ENCODE results near the gene ACSF3. TPM values are rescaled to one million over a fixed set of nuclear protein-coding genes. Genes with fewer than 3 reads are reported as not detected.

The ACSF3 gene
- total RNA-seq, 1 experiment from 2014 or later = 36.5 TPM

- in situ Hi-C loops (cut with HindIII; ENCODE audit: low pct_unique_long_range_greater_than_20kb, low sequenced_read_pairs) = no loop called here
- no peak for DNase-seq (ENCODE audit: low read depth)
Observed at GRCh38 chr16:89102041-89102471, 8.4 kb downstream of the ACSF3 start.

- in situ Hi-C loops (cut with HindIII; ENCODE audit: low pct_unique_long_range_greater_than_20kb, low sequenced_read_pairs) = no loop called here
- no peak for DNase-seq (ENCODE audit: low read depth)
Observed at GRCh38 chr16:89102481-89103073, 8.9 kb downstream of the ACSF3 start.

- in situ Hi-C loops (cut with HindIII; ENCODE audit: low pct_unique_long_range_greater_than_20kb, low sequenced_read_pairs) = no loop called here
- DNase-seq (ENCODE audit: low read depth) = no peak
Observed at GRCh38 chr16:89103156-89103555, 9.5 kb downstream of the ACSF3 start.

- in situ Hi-C loops (cut with HindIII; ENCODE audit: low pct_unique_long_range_greater_than_20kb, low sequenced_read_pairs) = no loop called here
- DNase-seq (ENCODE audit: low read depth) = no peak
Observed at GRCh38 chr16:89103781-89104180, 10.1 kb downstream of the ACSF3 start.

- DNase-seq (ENCODE audit: low read depth) = no peak
- in situ Hi-C loops (cut with HindIII; ENCODE audit: low pct_unique_long_range_greater_than_20kb, low sequenced_read_pairs) = no loop called here
Observed at GRCh38 chr16:89104303-89104702, 10.7 kb downstream of the ACSF3 start.

GRCh38 chr16:89104930-89105571 lies 11.4 kb downstream of the ACSF3 start:
- in situ Hi-C loops (cut with HindIII; ENCODE audit: low pct_unique_long_range_greater_than_20kb, low sequenced_read_pairs) = no loop called here

GRCh38 chr16:89105599-89106151 lies 12.0 kb downstream of the ACSF3 start:
- DNase-seq (ENCODE audit: low read depth) = no peak
- in situ Hi-C loops (cut with HindIII; ENCODE audit: low pct_unique_long_range_greater_than_20kb, low sequenced_read_pairs) = no loop called here

More at GRCh38 chr16:89104930-89105571, 11.4 kb downstream of the ACSF3 start:
- no peak for DNase-seq (ENCODE audit: low read depth)

- DNase-seq (ENCODE audit: low read depth) = no peak
- in situ Hi-C loops (cut with HindIII; ENCODE audit: low pct_unique_long_range_greater_than_20kb, low sequenced_read_pairs) = no loop called here
Observed at GRCh38 chr16:89106533-89107202, 13.0 kb downstream of the ACSF3 start.

GRCh38 chr16:89107203-89107582 lies 13.5 kb downstream of the ACSF3 start:
- no peak for DNase-seq (ENCODE audit: low read depth)
- in situ Hi-C loops (cut with HindIII; ENCODE audit: low pct_unique_long_range_greater_than_20kb, low sequenced_read_pairs) = no loop called here

- no peak for DNase-seq (ENCODE audit: low read depth)
- in situ Hi-C loops (cut with HindIII; ENCODE audit: low pct_unique_long_range_greater_than_20kb, low sequenced_read_pairs) = no loop called here
Observed at GRCh38 chr16:89108416-89108815, 14.8 kb downstream of the ACSF3 start.

- DNase-seq (ENCODE audit: low read depth) = no peak
Observed at GRCh38 chr16:89110641-89111040, 17.0 kb downstream of the ACSF3 start.

GRCh38 chr16:89111263-89111662 lies 17.6 kb downstream of the ACSF3 start:
- in situ Hi-C loops (cut with HindIII; ENCODE audit: low pct_unique_long_range_greater_than_20kb, low sequenced_read_pairs) = no loop called here
- no peak for DNase-seq (ENCODE audit: low read depth)

More at GRCh38 chr16:89110641-89111040, 17.0 kb downstream of the ACSF3 start:
- in situ Hi-C loops (cut with HindIII; ENCODE audit: low pct_unique_long_range_greater_than_20kb, low sequenced_read_pairs) = no loop called here

- no peak for DNase-seq (ENCODE audit: low read depth)
- in situ Hi-C loops (cut with HindIII; ENCODE audit: low pct_unique_long_range_greater_than_20kb, low sequenced_read_pairs) = no loop called here
Observed at GRCh38 chr16:89112377-89113151, 18.9 kb downstream of the ACSF3 start.

GRCh38 chr16:89113152-89113547 lies 19.5 kb downstream of the ACSF3 start:
- in situ Hi-C loops (cut with HindIII; ENCODE audit: low pct_unique_long_range_greater_than_20kb, low sequenced_read_pairs) = no loop called here
- no peak for DNase-seq (ENCODE audit: low read depth)

- in situ Hi-C loops (cut with HindIII; ENCODE audit: low pct_unique_long_range_greater_than_20kb, low sequenced_read_pairs) = no loop called here
- DNase-seq (ENCODE audit: low read depth) = no peak
Observed at GRCh38 chr16:89113661-89114060, 20.0 kb downstream of the ACSF3 start.

- in situ Hi-C loops (cut with HindIII; ENCODE audit: low pct_unique_long_range_greater_than_20kb, low sequenced_read_pairs) = no loop called here
- no peak for DNase-seq (ENCODE audit: low read depth)
Observed at GRCh38 chr16:89114159-89114981, 20.7 kb downstream of the ACSF3 start.

GRCh38 chr16:89115216-89115861 lies 21.7 kb downstream of the ACSF3 start:
- no peak for DNase-seq (ENCODE audit: low read depth)
- in situ Hi-C loops (cut with HindIII; ENCODE audit: low pct_unique_long_range_greater_than_20kb, low sequenced_read_pairs) = no loop called here
